Kidney epithelial cell (primary cell): ENCODE results near the gene LCN15. TPM values are rescaled to one million over a fixed set of nuclear protein-coding genes. Genes with fewer than 3 reads are reported as not detected.

Experiments
- DNase-seq: peaks from one replicate; pipeline ENCODE4 v3.0.0-alpha.2; 2010; ENCODE audit warnings: low read depth
- H3K27me3 ChIP-seq: 2 replicates; pipeline ENCODE4 v1.6.0; 2011; ENCODE audit warnings: low read length; ENCODE audit not compliant: control insufficient read depth, insufficient read depth
- H3K36me3 ChIP-seq: 2 replicates; pipeline ENCODE4 v1.5.1; 2011; ENCODE audit warnings: low read length; ENCODE audit not compliant: control insufficient read depth, insufficient read depth
- H3K4me3 ChIP-seq: 2 replicates; pipeline ENCODE4 v1.5.1; 2011; ENCODE audit warnings: low read depth, mild to moderate bottlenecking, control low read depth, low read length
- total RNA-seq: library from RNA; depleted of rRNA; stranded (reverse); fragments of >200 nt; gene quantifications from 2 replicates; pipeline ENCODE4 v1.2.3, GENCODE V29; 2015
- TF ChIP-seq, protein P1 (sequence below): IDR thresholded peaks from 2 replicates; pipeline ENCODE4 v1.5.1; 2011; ENCODE audit warnings: mild to moderate bottlenecking, moderate library complexity, low read length, control low read depth, inconsistent platforms; ENCODE audit not compliant: insufficient read depth, poor library complexity, severe bottlenecking

LCN15 gene
- total RNA-seq, 1 donor from 2014 or later = not detected

DNA sequence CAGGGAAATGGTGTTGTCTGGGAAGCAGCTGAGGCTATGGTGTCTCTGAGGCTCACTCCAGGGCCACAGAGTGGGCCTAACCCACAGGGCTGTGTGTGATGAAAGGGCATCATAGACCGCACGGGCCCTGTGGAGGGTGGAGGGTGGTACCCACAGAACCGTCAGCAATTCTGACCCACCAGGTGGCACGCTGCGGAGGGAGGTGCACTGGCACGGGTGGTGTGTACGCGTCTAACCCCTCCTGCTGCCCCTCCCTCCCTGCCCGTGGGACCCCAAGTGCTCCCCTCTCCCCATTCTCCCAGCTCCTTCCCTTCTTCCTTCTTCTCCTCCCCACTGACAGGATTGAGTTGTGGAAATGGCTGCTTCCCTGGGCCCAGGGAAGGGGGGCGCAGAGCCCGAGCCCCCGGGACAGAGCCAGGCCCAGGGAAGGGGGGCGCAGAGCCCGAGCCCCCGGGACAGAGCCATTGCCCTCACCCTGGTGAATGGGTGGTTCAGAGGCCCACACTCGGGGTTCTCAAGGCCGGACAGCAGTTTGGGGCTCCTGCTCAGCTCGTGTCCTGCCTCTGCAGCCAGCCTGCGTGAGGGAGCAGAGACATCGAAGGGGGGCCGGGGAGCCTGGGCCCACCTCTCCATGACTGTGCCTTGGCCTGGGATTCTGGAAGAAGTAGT lies 28.4 kb downstream of the LCN15 start:
- no peak for DNase-seq

DNA sequence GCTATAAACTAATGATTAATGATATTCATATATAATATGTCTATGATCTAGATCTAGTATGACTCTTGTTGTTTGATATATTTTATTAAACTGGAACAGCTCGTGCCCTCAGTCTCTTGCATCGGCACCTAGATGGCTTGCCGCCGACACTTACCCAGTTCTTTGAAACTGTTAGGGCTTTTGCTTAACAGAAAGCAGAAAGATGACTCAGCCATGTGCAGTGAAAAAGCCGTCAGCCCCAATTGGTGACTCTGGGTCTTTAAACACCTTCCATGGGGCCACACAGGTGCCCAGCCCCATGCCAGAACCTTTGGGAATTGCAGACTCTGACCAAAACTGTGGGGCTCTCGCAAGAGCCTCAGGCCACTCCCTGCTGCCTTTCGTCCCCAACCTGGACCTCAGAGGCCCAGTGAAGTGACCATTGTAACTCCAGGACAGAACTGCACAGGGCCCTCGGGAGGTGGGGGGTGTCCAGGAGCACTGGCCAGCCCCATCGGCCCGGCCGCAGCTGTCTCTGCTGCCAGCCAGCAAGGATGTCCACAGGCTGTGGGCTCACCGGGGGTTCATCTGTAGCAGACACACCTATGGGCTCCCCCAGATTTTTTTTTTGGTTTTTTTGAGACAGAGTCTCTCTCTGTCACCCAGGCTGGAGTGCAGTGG lies 29.4 kb downstream of the LCN15 start:
- peaks cover 16% of the 10 kb centered on the region for H3K27me3 ChIP-seq
- H3K4me3 ChIP-seq = no peak overlapping the region
- no peaks in the 10 kb centered on the region for H3K36me3 ChIP-seq
- TF ChIP-seq, protein P1, sequence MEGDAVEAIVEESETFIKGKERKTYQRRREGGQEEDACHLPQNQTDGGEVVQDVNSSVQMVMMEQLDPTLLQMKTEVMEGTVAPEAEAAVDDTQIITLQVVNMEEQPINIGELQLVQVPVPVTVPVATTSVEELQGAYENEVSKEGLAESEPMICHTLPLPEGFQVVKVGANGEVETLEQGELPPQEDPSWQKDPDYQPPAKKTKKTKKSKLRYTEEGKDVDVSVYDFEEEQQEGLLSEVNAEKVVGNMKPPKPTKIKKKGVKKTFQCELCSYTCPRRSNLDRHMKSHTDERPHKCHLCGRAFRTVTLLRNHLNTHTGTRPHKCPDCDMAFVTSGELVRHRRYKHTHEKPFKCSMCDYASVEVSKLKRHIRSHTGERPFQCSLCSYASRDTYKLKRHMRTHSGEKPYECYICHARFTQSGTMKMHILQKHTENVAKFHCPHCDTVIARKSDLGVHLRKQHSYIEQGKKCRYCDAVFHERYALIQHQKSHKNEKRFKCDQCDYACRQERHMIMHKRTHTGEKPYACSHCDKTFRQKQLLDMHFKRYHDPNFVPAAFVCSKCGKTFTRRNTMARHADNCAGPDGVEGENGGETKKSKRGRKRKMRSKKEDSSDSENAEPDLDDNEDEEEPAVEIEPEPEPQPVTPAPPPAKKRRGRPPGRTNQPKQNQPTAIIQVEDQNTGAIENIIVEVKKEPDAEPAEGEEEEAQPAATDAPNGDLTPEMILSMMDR = no peak
- no peak for DNase-seq

More for the DNA sequence above, 28.4 kb downstream of the LCN15 start:
- Histone ChIP-seq H3K4me3 (no peak overlapping the region), H3K36me3 (no peaks in the 10 kb centered on the region), H3K27me3 (peaks cover 26% of the 10 kb centered on the region)
- TF ChIP-seq, protein P1 = no peak

DNA sequence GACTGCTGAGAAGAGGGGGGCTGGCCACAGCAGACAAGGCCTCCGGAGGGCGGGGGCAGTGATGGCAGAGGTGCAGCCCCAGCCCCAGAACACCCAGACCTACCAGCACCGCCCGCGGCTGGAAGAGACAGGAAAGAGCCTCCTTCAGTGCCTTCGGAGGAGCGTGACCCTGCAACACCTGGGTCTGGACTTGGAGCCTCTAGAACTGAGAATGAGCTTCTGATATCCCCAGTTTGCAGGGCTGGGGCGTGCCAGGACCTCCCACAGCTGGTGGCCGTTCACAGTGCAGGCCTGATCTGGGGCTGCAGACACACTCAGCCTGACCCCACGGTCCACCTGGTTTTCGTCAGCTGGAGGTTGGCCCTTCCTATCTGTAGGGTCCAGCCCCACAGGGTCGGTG lies 30.7 kb downstream of the LCN15 start:
- Histone ChIP-seq H3K4me3 (no peak overlapping the region), H3K27me3 (peaks cover 4% of the 10 kb centered on the region), H3K36me3 (no peaks in the 10 kb centered on the region)
- TF ChIP-seq, protein P1 = no peak
- no peak for DNase-seq

DNA sequence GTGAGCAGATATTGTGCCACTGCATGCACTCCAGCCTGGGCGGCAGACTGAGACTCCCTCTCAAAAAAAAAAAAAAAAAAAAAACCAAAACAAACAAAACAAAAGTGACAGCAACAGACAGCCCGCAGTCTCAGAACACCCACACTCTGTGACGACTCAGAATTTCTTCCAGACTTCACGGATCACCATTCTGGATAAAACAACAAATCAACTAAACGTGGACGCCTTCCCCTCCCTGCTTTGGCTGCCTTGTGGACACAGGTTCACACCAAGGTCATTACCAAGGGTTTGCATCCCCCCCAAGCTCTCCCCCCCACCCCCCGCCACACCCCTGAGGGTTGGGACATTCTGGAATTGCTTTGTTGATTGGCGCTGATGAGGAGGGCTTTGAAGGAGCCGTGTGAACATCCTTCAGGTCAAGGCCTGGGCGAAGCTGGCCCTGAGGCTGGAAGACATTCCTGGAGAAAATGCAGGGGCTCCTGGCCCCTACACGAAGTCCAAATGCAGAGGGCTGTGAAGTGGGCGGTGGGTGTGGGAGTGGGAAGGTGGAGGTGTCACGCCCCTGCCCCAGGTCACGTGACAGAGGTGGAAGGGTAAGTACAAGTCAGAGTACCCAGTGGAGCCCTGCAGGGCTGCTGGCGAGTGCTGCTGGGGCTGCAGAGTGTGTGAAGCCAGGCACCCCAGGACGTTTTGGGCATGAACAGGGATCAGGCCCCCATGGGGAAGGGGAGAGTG lies 31.7 kb downstream of the LCN15 start:
- DNase-seq = no peak
- Histone ChIP-seq H3K27me3 (no peaks in the 10 kb centered on the region), H3K36me3 (no peaks in the 10 kb centered on the region), H3K4me3 (no peak overlapping the region)
- TF ChIP-seq, protein P1 = no peak

DNA sequence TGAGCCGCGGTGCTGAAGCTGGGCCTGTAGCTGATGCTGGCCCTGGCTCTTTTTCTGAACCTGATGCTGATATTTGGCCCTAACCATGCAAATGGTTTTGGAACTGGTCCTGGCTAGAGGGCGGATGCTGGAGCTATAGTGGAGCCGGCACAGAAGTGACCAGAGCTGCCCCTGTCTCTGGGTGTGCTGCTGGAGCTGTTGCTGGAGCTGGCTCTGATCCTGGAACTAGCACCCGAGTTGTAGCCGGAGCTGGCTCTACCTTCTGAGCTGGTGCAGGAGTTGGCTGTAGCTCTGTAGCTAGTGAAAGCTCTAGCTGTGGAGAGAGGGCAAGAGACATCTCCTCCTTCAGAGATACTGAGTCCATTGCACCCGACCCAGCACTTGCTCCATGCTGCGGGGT lies 34.4 kb downstream of the LCN15 start:
- TF ChIP-seq, protein P1 = no peak
- no peak for DNase-seq
- Histone ChIP-seq H3K27me3 (no peaks in the 10 kb centered on the region), H3K4me3 (no peak overlapping the region), H3K36me3 (no peaks in the 10 kb centered on the region)
